Myometrial cell (primary cell): ENCODE data around the gene LAMC3. TPM values are rescaled to one million over a fixed set of nuclear protein-coding genes. Genes with fewer than 3 reads are reported as not detected.

Experiments used
- total RNA-seq: library from RNA; depleted of rRNA; stranded (reverse); fragments of >200 nt; gene quantifications from 2 replicates; pipeline ENCODE4 v1.2.3, GENCODE V29; 2015

LAMC3 gene
- total RNA-seq = 0.35 TPM in 1 of 2 replicates, not detected in the other

GRCh38 chr9:131008909-131009618 lies at the start of gene LAMC3:
Gene LAMC3, plus strand, starts transcription at chr9:131009174. Its CDS starts 41 bp downstream, at chr9:131009215.

GRCh38 chr9:131096269-131097125 lies 87.5 kb downstream of the LAMC3 start, which contains the start of gene AIF1L:
Gene AIF1L, plus strand, starts transcription at chr9:131096531. Its CDS starts 99 bp downstream, at chr9:131096630.

GRCh38 chr9:131125288-131126058 lies 116.5 kb downstream of the LAMC3 start, which contains the start of gene NUP214:
Gene NUP214, plus strand, starts transcription at chr9:131125586. Its CDS starts 119 bp downstream, at chr9:131125705.

Other genes with a start within 250 kb of the LAMC3 start
- 38.3 and 41.5 TPM in 2 replicates for gene ABL1, start 173.9 kb upstream of the LAMC3 start, total RNA-seq
- gene QRFP, start 112.4 kb upstream of the LAMC3 start, total RNA-seq = not detected in 2 replicates
- 0.29 and 2.8 TPM in 2 replicates for gene FIBCD1, start 69.9 kb upstream of the LAMC3 start, total RNA-seq
- gene AIF1L, start 87.4 kb downstream of the LAMC3 start, total RNA-seq = not detected in 2 replicates
- 16.7 and 28.2 TPM in 2 replicates for gene NUP214, start 116.4 kb downstream of the LAMC3 start, total RNA-seq